Gastroesophageal sphincter (tissue), 4 donors: ENCODE results near the gene CYP4X1. TPM values are rescaled to one million over a fixed set of nuclear protein-coding genes. Genes with fewer than 3 reads are reported as not detected.
A peak's percentile ranks its signal among the peaks of the same experiment; 100 is the strongest.

Experiments used
- ATAC-seq: fragments of 150-250 bp; one replicate; pipeline ENCODE4 v1.9.1; 2016; ENCODE audit warnings: mild to moderate bottlenecking, moderate library complexity
- H3K27ac ChIP-seq, 4 donors: fragments of 200-600 bp; sonication (generic) in 3 of 4; 1 replicate in 3 of 4; 2 replicates in 1 of 4; pipeline ENCODE4 v1.5.1; 2016 to 2019
- H3K27me3 ChIP-seq: fragments of 200-600 bp; sonication (generic); one replicate; pipeline ENCODE4 v1.5.1; 2019
- H3K36me3 ChIP-seq, 2 donors: fragments of 200-600 bp; sonication (generic); one replicate each; pipeline ENCODE4 v1.5.1; 2019; ENCODE audit warnings: control low read depth in 1 of 2
- H3K4me1 ChIP-seq, 3 donors: fragments of 200-600 bp; sonication (generic); 1 replicate in 2 of 3; 2 replicates in 1 of 3; pipeline ENCODE4 v1.5.1; 2016 to 2019; ENCODE audit warnings: control low read depth in 2 of 3
- H3K4me3 ChIP-seq, 2 donors: fragments of 200-600 bp; sonication (generic); one replicate each; pipeline ENCODE4 v1.5.1; 2019; ENCODE audit warnings: mild to moderate bottlenecking in 1 of 2, moderate library complexity in 1 of 2
- H3K9me3 ChIP-seq, 3 donors: fragments of 200-600 bp; sonication (generic); one replicate each; pipeline ENCODE4 v1.5.1; 2017 to 2019; ENCODE audit warnings: control low read depth in 2 of 3
- EP300 ChIP-seq: sonication (generic); formaldehyde crosslinking; IDR thresholded peaks from one replicate; pipeline ENCODE4 v1.6.1; 2017; ENCODE audit warnings: antibody characterized with exemption, mild to moderate bottlenecking
- POLR2A ChIP-seq, 2 donors: fragments of 450-650 bp; IDR thresholded peaks; one replicate each; pipeline ENCODE4 v1.6.1; 2017; ENCODE audit warnings: antibody characterized with exemption in 2 of 2, mild to moderate bottlenecking in 2 of 2, moderate library complexity in 1 of 2
- POLR2AphosphoS5 ChIP-seq: sonication (generic); formaldehyde crosslinking; IDR thresholded peaks from one replicate; pipeline ENCODE4 v1.6.1; 2017; ENCODE audit warnings: antibody characterized with exemption
- whole genome bisulfite sequencing, 2 donors: methylation state at CpG; one replicate each; pipeline ENCODE4 v1.1.5; 2018; ENCODE audit warnings: low coverage in 1 of 2; 5-methylcytosine and 5-hydroxymethylcytosine counted together
- total RNA-seq, 4 donors: library from RNA; depleted of rRNA; stranded (reverse); fragments of >200 nt; gene quantifications; one replicate each; pipeline ENCODE4 v1.1.0, GENCODE V29; 2016
- TF ChIP-seq, protein P1 (sequence below), 4 experiments: fragments of 200-600 bp in 2 of 4; fragments of 450-650 bp in 2 of 4; sonication (generic) in 1 of 4; IDR thresholded peaks; one replicate each; pipeline ENCODE4 v1.5.1; 2017 to 2019; ENCODE audit warnings: antibody characterized with exemption in 4 of 4, mild to moderate bottlenecking in 2 of 4, moderate library complexity in 2 of 4

The CYP4X1 gene
- total RNA-seq, 4 donors from 2014 or later: 3.1 to 8.4 (median 4.5) TPM

DNA sequence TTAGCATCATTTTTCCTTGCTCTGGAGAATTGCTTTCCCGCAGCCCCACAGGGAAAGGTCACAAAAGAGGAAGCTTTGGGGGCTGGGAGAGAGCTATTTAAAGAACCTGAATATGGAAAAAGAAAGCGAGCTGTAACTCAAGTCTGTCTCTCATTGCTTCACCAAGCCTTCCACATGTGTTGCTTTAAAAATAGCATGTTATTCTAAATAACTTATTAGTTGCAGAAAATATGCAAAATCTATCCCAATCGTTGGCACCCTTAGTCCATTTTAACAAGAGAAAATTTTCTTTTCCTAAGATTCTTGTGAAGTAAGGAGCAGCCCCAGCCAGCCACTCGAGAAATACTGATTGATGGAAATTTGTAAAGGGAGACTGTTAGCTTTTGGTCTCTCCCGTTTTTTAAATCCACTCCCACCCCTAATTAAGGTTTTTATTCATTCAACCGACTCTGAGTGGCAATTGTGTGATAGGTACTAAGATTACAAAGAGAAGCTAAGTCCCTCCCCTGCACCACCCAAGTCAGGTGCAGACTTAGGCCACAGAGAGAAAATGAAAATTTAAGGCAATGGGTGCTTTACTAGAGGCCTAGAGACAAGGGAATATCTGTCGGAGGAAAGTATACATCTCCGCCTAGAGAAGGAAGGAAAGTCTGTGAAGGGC, 802 bp downstream of the CYP4X1 start:
- H3K27me3 ChIP-seq: peaks cover 42% of the 10 kb centered on the region
- TF ChIP-seq, protein P1, sequence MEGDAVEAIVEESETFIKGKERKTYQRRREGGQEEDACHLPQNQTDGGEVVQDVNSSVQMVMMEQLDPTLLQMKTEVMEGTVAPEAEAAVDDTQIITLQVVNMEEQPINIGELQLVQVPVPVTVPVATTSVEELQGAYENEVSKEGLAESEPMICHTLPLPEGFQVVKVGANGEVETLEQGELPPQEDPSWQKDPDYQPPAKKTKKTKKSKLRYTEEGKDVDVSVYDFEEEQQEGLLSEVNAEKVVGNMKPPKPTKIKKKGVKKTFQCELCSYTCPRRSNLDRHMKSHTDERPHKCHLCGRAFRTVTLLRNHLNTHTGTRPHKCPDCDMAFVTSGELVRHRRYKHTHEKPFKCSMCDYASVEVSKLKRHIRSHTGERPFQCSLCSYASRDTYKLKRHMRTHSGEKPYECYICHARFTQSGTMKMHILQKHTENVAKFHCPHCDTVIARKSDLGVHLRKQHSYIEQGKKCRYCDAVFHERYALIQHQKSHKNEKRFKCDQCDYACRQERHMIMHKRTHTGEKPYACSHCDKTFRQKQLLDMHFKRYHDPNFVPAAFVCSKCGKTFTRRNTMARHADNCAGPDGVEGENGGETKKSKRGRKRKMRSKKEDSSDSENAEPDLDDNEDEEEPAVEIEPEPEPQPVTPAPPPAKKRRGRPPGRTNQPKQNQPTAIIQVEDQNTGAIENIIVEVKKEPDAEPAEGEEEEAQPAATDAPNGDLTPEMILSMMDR (IDR thresholded peaks at IDR 0.05): no peak
- no peak for TF ChIP-seq POLR2AphosphoS5
- TF ChIP-seq POLR2A (IDR thresholded peaks at IDR 0.05): no peak
- TF ChIP-seq EP300: no peak
- 13 to 17% methylated on average over 8 of the region's 8 CpGs for WGBS, 2 donors
- H3K36me3 ChIP-seq: no peaks in the 10 kb centered on the region
- ATAC-seq: no peak
- H3K4me3 ChIP-seq: peak overlapping the region in 1 of 2 donors; percentile 45
- no peaks in the 10 kb centered on the region for H3K9me3 ChIP-seq
- H3K27ac ChIP-seq: peak overlapping the region in 1 of 4 donors; percentile 59
- H3K4me1 ChIP-seq: peaks cover 0 to 17% (median 0%) of the 10 kb centered on the region in 3 donors

DNA sequence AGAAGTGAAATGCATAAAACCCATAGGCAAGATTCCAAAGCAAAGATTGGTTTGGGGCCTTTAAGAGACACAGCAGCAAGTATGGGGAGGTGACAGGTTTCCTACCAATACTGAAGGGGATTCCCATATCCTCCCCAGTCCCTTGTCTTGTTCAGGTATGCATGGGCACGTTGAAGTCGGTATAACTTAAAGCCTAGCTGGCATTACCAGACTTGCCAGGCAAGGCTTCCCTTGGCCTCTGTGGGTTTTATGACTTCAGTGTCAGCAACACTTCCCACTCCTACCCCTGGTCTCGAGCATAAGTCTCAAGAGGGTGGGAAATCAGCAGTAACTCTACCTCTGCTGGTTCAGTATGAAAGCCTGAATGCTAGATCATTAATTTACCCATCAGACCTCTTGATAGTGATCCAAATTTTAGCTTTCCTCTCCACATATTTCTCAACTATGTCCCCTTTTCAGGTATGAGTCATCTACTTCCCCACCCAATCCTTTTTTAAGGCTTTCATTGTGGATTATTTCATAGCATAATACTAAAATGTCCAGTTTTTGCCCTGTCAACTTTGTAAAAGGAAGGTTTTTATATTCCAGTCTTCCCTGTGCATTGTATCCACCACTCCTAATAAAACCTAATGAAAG, 6.8 kb downstream of the CYP4X1 start:
- peak overlapping the region in 2 of 4 donors; percentile 17 to 51 for H3K27ac ChIP-seq
- no peak for TF ChIP-seq POLR2A (IDR thresholded peaks at IDR 0.05)
- no peak for TF ChIP-seq EP300
- TF ChIP-seq, protein P1 (IDR thresholded peaks at IDR 0.05): no peak
- no peak for TF ChIP-seq POLR2AphosphoS5
- H3K4me3 ChIP-seq: no peak overlapping the region
- 20 to 41% methylated on average over 1 to 2 of the region's 3 CpGs for WGBS, 2 donors
- H3K27me3 ChIP-seq: peaks cover 19% of the 10 kb centered on the region
- no peaks in the 10 kb centered on the region for H3K36me3 ChIP-seq
- no peaks in the 10 kb centered on the region for H3K9me3 ChIP-seq
- ATAC-seq: peak; percentile 55
- peaks cover 0 to 7% (median 0%) of the 10 kb centered on the region in 3 donors for H3K4me1 ChIP-seq

DNA sequence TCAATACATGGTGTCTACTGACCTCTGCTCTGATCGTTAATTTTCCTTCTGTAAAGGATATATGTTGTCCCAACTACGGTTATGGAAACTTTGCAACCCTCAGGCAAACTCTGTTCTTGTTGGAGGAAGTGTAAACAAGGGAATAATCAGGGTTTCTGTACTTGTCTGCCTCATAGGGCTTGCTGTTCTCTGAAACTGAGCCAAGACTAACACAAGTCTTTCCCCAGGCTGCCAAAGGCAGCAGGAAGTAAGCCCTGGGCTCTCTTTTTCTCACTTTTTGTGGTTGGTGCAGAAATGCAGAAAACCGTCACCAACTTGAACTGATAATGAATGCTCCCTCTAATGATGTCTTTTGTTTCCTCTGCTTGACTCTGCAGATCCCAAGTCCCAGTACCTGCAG, 7.6 kb downstream of the CYP4X1 start:
- peaks cover 19% of the 10 kb centered on the region for H3K27me3 ChIP-seq
- H3K27ac ChIP-seq: peak overlapping the region in 1 of 4 donors; percentile 51
- TF ChIP-seq EP300: no peak
- TF ChIP-seq POLR2A (IDR thresholded peaks at IDR 0.05): no peak
- no peak for TF ChIP-seq POLR2AphosphoS5
- TF ChIP-seq, protein P1 (IDR thresholded peaks at IDR 0.05): no peak
- peaks cover 0 to 7% (median 0%) of the 10 kb centered on the region in 3 donors for H3K4me1 ChIP-seq
- no peak for ATAC-seq
- no peaks in the 10 kb centered on the region for H3K36me3 ChIP-seq
- H3K9me3 ChIP-seq: no peaks in the 10 kb centered on the region
- 29 to 46% methylated on average over 2 to 3 of the region's 3 CpGs for WGBS, 2 donors
- H3K4me3 ChIP-seq: no peak overlapping the region

DNA sequence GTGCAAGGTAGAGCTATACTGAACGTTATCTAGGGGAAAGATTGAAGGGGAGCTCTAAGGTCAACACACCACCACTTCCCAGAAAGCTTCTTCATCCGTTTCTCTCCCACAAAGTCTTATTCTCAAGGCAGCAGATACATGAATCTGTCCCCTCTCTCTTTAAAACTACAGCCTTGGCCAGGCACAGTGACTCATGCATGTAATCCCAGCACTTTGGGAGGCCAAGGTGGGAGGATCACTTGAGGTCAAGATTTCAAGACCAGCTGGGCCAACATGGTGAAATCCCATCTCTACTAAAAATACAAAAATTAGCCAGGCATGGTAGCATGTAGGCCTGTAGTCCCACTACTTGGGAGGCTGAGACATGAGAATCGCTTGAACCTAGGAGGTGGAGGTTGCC, 8.1 kb downstream of the CYP4X1 start:
- Histone ChIP-seq H3K4me3 (no peak overlapping the region), H3K4me1 (peaks cover 0 to 7% (median 0%) of the 10 kb centered on the region in 3 donors), H3K27me3 (peaks cover 17% of the 10 kb centered on the region), H3K9me3 (no peaks in the 10 kb centered on the region), H3K27ac (no peak overlapping the region), H3K36me3 (no peaks in the 10 kb centered on the region)
- 23 to 55% methylated on average over 2 to 3 of the region's 3 CpGs for WGBS, 2 donors
- no peak for ATAC-seq
- TF ChIP-seq POLR2AphosphoS5 (no peak), EP300 (no peak), POLR2A (IDR thresholded peaks at IDR 0.05) (no peak)
- TF ChIP-seq, protein P1 (IDR thresholded peaks at IDR 0.05): no peak

DNA sequence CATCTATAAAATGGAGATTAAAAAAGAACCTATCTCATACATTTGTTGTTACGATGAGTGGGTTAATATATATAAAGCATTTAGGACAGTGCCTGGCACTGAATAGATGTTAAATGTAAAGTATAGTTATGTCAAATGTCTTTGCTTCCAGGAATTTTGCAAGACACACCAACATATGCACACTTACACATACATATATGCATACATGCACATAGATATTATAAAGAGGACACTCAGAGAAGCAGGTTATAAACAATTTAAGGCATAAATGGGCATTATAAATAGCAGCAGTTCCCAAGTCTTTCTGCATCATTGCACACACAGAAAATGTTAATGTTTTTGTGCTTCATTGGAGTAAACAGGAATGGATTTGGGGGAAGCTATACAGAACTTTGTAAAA, 13.3 kb downstream of the CYP4X1 start:
- no peaks in the 10 kb centered on the region for H3K4me1 ChIP-seq
- WGBS, 2 donors: 85 to 90% methylated on average over 1 of the region's 1 CpG
- no peak overlapping the region for H3K4me3 ChIP-seq
- H3K9me3 ChIP-seq: no peaks in the 10 kb centered on the region
- H3K27me3 ChIP-seq: no peaks in the 10 kb centered on the region
- no peak for ATAC-seq
- H3K27ac ChIP-seq: no peak overlapping the region
- no peak for TF ChIP-seq POLR2AphosphoS5
- no peak for TF ChIP-seq EP300
- no peak for TF ChIP-seq POLR2A (IDR thresholded peaks at IDR 0.05)
- TF ChIP-seq, protein P1 (IDR thresholded peaks at IDR 0.05): no peak
- H3K36me3 ChIP-seq: no peaks in the 10 kb centered on the region
